SK-N-MC (cell line): ENCODE data around the gene TIAM1.

Source experiments
- EZH2 ChIP-seq: fragments of 200-600 bp; sonication (generic); IDR thresholded peaks from one replicate; pipeline ENCODE4 v1.6.1; 2017; ENCODE audit warnings: antibody characterized with exemption
- POLR2AphosphoS5 ChIP-seq: IDR thresholded peaks from 2 replicates; pipeline ENCODE4 v1.6.1; 2012; ENCODE audit warnings: mild to moderate bottlenecking, low read depth, low read length, borderline replicate concordance

GRCh38 chr21:31254131-31254530 is 89.9 kb downstream of the TIAM1 start:
- TF ChIP-seq POLR2AphosphoS5 (no peak), EZH2 (no peak)
